Stimulated activated CD8-positive, alpha-beta memory T cell treated with anti-CD3 and anti-CD28 coated beads, Interleukin-15, amount 100 ng/mL, for 24 hours (primary cell): Measurements from ENCODE around the gene ADGRG7.

Source experiments
- DNase-seq: peaks from one replicate; pipeline ENCODE4 v3.0.0-alpha.2; 2020; ENCODE audit warnings: low read depth

The ADGRG7 gene

GRCh38 chr3:100602506-100603444 lies 6.6 kb upstream of the ADGRG7 start:
- no peak for DNase-seq

DNA sequence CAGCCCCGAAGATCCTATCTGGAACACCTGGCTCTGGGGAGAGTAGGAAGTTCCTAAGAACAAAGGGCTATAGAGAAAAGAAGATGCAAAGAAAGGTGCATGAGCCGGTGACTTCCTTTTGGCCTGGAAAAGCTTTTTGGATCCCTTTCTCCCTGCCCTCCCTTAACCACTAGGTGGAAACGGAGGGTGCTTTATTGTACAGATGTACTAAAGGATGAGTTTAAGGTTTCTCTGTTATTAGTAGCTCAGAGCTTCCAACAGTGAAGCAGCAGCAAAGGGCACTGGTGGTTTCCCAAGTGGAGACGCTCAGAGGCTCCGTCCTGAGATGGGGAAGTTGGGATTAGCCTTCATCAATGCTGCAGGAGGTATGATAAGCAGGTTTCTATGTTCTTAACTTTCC lies 5.9 kb upstream of the ADGRG7 start:
- DNase-seq, result no peak

- no peak for DNase-seq
Measured at GRCh38 chr3:100605358-100605757, 4.0 kb upstream of the ADGRG7 start.

GRCh38 chr3:100606894-100607512 lies 2.4 kb upstream of the ADGRG7 start:
- no peak for DNase-seq

GRCh38 chr3:100609963-100610362 lies 562 bp downstream of the ADGRG7 start:
- no peak for DNase-seq

DNA sequence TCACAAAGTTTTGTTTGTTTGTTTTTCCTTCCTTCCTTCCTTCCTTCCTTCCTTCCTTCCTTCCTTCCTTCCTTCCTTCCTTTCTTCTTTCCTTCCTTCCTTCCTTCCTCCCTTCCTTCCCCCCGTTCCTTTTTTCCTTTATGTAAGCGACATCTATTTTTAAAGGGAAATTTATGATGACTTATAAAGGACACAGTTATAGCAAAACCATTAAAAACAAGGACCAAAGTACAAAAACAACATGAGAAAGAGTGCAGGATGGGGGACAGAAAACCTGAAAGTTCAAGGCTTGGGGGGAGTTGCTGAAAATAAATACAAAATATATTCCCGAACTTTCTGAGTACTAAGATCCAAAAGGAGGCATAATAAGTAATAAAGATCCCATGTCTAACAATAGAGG lies 1.8 kb downstream of the ADGRG7 start:
- DNase-seq, result no peak

DNA sequence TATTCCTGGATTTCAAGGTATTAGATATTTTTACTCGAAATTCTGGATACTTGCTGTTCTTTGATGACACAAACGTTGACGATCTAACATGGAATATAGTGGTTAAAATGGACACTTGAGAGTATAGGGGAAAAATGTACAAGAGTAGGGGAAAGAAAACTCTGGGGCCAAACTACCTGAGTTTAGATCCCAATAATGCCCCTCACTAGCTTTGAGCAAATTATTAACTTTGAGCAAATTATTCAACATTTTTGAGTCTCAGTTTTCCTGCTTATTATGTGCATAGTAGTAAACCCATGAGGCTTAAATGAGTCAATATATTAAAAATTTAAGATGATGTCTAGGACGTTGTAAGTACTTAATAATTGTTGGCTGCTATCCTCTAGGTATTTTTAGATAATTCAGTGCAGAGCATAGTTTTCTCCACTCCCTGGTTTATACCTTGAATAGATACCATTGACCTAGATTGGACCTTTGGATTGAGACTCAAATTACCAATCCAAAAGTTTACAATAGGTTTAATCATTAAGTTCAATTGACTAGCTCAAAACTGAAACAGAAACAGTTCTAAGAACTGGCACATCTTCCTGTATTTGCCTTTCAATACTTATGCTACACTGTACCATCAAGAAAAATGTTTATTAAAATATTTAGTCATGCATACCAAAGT lies 4.5 kb downstream of the ADGRG7 start:
- DNase-seq, result no peak

GRCh38 chr3:100614941-100615340 lies 5.5 kb downstream of the ADGRG7 start:
- no peak for DNase-seq

DNA sequence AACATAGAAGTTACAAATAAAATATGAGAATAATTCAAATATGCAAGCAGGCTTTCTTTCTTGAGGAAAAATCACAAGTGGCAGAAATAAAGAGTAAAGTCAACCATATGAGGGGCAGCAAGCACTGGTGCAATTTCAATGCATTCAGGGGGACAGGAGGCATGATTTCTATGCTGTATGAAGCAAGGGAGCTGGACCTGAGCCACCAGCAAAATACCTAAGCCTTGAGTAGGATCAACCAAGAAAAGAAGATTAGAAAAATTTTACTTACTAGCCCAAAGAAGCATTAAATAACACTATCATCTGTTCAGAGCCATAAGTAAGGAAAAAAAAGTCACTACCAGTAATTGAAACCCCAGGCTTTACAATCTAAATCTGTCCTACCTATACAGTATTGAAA lies 6.3 kb downstream of the ADGRG7 start:
- DNase-seq, result no peak

GRCh38 chr3:100621251-100621650 lies 11.8 kb downstream of the ADGRG7 start:
- no peak for DNase-seq

DNA sequence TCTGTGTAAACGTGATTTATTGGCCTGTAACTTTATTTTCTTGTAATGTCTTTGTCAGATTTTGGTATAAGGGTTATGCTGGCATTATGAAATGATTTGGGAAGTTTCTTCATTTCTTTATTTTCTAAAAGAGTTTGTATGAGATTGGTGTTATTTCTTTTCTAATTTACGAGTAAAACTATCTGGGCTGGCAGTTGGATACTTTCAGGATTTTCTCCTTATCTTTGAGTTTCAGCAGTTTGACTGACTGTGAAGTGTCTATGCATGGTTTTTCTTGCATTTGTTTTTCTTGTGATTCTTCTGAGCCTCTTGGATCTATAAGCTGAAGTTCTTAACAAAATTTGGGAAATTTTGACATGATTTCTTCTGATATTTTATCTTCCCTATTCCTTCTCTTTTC lies 18.1 kb downstream of the ADGRG7 start:
- DNase-seq, result no peak

DNA sequence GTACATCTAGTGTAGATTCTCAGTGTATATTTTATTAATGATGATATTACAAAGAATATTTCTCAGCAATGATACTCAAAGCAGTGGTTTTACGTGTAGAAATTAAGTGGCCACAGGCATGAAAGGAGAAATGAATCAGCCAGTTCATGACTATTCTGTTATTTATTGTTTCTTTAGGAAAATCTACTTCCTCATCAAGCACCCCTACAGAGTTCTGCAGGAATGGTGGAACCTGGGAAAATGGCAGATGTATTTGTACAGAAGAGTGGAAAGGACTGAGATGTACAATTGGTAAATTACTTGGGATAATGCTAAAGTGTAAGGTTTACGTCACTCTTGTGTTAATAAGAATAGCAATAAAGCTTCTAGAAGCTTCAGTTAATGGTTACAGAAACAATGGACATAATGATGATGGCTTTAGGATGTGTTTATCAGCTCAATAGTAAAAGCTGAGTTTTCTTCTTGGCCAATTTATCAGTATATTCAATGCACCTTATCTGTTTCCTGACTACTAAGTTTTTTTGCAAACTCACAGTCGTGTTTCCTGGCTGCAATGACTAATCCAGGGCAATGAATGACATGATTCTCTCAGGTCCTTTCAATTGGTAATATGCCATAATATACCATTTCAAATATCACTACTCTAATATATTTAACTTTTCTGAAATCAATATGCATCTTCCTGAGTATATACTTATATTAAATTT lies 20.2 kb downstream of the ADGRG7 start:
- DNase-seq, result no peak

GRCh38 chr3:100630664-100631063 lies 21.3 kb downstream of the ADGRG7 start:
- DNase-seq, result no peak

GRCh38 chr3:100631236-100631635 lies 21.8 kb downstream of the ADGRG7 start:
- DNase-seq, result no peak

GRCh38 chr3:100634493-100635272 lies 25.3 kb downstream of the ADGRG7 start:
- DNase-seq, result no peak

GRCh38 chr3:100635273-100635701 lies 25.9 kb downstream of the ADGRG7 start:
- no peak for DNase-seq

- no peak for DNase-seq
Measured at GRCh38 chr3:100637197-100637631, 27.8 kb downstream of the ADGRG7 start.

DNA sequence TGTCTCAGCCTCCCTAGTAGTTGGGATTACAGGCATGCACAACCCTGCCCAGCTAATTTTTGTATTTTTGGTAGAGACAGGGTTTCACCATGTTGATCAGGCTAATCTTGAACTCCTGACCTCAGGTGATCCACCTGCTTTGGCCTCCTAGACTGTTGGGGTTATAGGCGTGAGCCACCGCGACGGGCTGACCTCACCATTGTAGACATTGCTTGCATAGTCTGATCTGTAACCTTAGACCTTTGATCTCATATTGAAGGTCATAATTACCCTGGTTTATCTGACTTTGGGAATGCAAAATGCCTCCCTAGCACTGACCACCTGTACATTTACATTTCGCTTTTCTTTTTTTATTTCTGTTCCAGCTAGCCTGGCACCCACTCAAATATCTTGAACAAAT lies 31.2 kb downstream of the ADGRG7 start:
- DNase-seq, result no peak

DNA sequence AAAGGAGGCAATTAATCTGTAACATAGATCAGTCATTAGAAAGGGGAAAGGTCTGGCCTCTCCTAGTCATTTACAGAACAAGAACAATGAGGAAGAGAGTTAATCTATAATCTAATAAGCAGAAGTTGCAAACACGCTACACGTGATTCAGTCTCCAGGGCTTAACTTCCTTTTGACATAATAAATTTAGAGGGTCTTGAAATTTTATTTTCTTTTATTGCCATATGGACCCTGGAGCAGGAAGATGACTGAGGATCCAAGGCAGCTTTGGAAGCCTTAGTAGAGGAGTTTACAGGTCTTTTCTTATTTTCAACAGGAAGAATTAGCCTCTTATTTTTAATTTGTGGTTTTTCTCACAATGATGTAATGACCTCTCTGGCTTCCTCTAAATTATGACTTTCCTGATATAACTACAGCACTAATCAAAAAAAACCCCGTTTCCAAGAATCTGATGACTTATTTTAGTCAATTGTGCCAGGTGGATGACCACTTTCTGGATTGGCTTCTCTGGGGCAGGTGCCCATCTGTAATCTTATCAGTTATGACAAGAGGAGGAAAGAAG lies 32.2 kb downstream of the ADGRG7 start:
- no peak for DNase-seq

DNA sequence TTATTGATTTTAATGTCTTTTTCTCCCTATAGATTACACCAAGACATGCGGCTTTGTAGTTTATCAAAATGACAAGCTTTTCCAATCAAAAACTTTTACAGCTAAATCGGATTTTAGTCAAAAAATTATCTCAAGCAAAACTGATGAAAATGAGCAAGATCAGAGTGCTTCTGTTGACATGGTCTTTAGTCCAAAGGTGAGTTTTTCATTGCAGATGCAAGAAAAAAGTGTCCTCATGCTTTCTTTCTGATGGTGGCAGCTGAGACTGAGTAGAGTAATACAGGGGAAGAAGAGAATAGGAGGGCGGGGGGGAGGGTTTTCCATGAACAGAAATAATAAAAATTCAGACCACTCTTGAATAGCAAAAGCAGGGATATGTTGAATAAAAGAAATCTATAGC lies 36.5 kb downstream of the ADGRG7 start:
- no peak for DNase-seq

DNA sequence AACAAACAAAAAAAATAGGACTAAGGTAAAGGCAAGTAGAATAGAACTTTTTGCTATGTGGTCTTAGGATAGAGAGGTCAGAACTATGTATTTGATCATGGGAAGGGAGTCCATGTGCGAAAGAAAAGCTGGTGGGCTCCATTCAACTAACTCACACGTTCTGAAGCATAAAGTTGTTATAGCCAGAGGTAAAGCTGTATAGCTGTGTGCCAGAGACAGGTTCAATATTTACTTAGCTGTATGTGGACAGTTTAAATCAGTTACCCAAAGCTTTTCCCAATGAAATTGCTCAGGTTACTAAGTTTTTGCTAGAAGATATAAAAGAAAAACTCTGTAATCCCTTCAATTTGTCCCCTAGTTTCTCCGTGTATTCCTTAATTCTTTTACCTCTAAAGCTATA lies 37.8 kb downstream of the ADGRG7 start:
- no peak for DNase-seq
